DOHH2 (cell line): ENCODE data around the gene PCBP3.

Source experiments
- H3F3A ChIP-seq: fragments of 200-600 bp; sonication (generic), shearing (Covaris generic); 2 replicates; pipeline ENCODE4 v1.6.0; 2016; ENCODE audit warnings: antibody characterized with exemption, mild to moderate bottlenecking; ENCODE audit not compliant: control insufficient read depth, insufficient read depth
- H3K27ac ChIP-seq: fragments of 200-600 bp; sonication (generic); 2 replicates; pipeline ENCODE4 v1.5.1; 2014; ENCODE audit warnings: low read depth, mild to moderate bottlenecking, low read length, moderate library complexity
- H3K27me3 ChIP-seq: fragments of 200-600 bp; sonication (generic); 2 replicates; pipeline ENCODE4 v1.6.1; 2014; ENCODE audit warnings: mild to moderate bottlenecking, low read length, mixed read lengths; ENCODE audit not compliant: control insufficient read depth
- H3K36me3 ChIP-seq: fragments of 200-600 bp; sonication (generic); 2 replicates; pipeline ENCODE4 v1.6.1; 2014; ENCODE audit warnings: mild to moderate bottlenecking, low read length, moderate library complexity, mixed read lengths; ENCODE audit not compliant: control insufficient read depth
- H3K4me1 ChIP-seq: fragments of 200-600 bp; sonication (generic); 2 replicates; pipeline ENCODE4 v1.6.1; 2014; ENCODE audit warnings: mild to moderate bottlenecking, low read length, mixed read lengths; ENCODE audit not compliant: control insufficient read depth
- H3K4me2 ChIP-seq: fragments of 200-600 bp; sonication (generic); 2 replicates; pipeline ENCODE4 v1.6.0; 2014; ENCODE audit warnings: mild to moderate bottlenecking, low read length, moderate library complexity
- H3K4me3 ChIP-seq: fragments of 200-600 bp; sonication (generic); 2 replicates; pipeline ENCODE4 v1.5.1; 2014; ENCODE audit warnings: mild to moderate bottlenecking, low read length, mixed read lengths
- H3K79me2 ChIP-seq: fragments of 200-600 bp; sonication (generic); 2 replicates; pipeline ENCODE4 v1.6.1; 2014; ENCODE audit warnings: mild to moderate bottlenecking, low read length, mixed read lengths; ENCODE audit not compliant: control insufficient read depth
- H3K9me2 ChIP-seq: fragments of 200-600 bp; sonication (generic); replicated peaks from 2 replicates; pipeline ENCODE4 v1.6.1; 2014; ENCODE audit warnings: mild to moderate bottlenecking, low read length, mixed read lengths; ENCODE audit not compliant: control insufficient read depth
- H3K9me3 ChIP-seq: fragments of 200-600 bp; sonication (generic); 2 replicates; pipeline ENCODE4 v1.6.1; 2014; ENCODE audit warnings: antibody characterized with exemption, low read length, mixed read lengths; ENCODE audit not compliant: control insufficient read depth, insufficient read depth
- H4K20me1 ChIP-seq: fragments of 200-600 bp; sonication (generic); 2 replicates; pipeline ENCODE4 v1.6.0; 2014; ENCODE audit warnings: low read depth, mild to moderate bottlenecking, antibody characterized with exemption, low read length, moderate library complexity; ENCODE audit not compliant: control insufficient read depth, insufficient read depth
- CTCF ChIP-seq: fragments of 200-600 bp; sonication (generic); IDR thresholded peaks from one replicate; pipeline ENCODE4 v1.5.1; 2014; ENCODE audit warnings: antibody characterized with exemption, mild to moderate bottlenecking, low read depth, low read length; ENCODE audit not compliant: poor library complexity, severe bottlenecking
- EZH2phosphoT487 ChIP-seq: fragments of 200-600 bp; sonication (generic); IDR thresholded peaks from 2 replicates; pipeline ENCODE4 v1.6.1; 2017; ENCODE audit warnings: borderline replicate concordance, mild to moderate bottlenecking, antibody characterized with exemption, low read length, moderate library complexity, mixed read lengths

PCBP3 gene

GRCh38 chr21:45821315-45821962 is 177.9 kb downstream of the PCBP3 start:
- H3K4me2 ChIP-seq: no peak overlapping the region
- TF ChIP-seq EZH2phosphoT487: no peak
- TF ChIP-seq CTCF: no peak
- H3K4me1 ChIP-seq: no peaks in the 10 kb centered on the region
- no peak overlapping the region for H3K4me3 ChIP-seq
- no peaks in the 10 kb centered on the region for H3K79me2 ChIP-seq
- no peaks in the 10 kb centered on the region; the same call in 1 of the 2 replicates for H4K20me1 ChIP-seq
- no peaks in the 10 kb centered on the region for H3F3A ChIP-seq
- no peak overlapping the region for H3K27ac ChIP-seq
- peaks cover 5% of the 10 kb centered on the region; the same call in 1 of the 2 replicates for H3K27me3 ChIP-seq
- H3K9me2 ChIP-seq: no peaks in the 10 kb centered on the region
- no peaks in the 10 kb centered on the region for H3K36me3 ChIP-seq
- H3K9me3 ChIP-seq: no peaks in the 10 kb centered on the region

GRCh38 chr21:45821998-45822397 is 178.5 kb downstream of the PCBP3 start:
- TF ChIP-seq EZH2phosphoT487 (no peak), CTCF (no peak)

GRCh38 chr21:45822429-45823099 is 179.0 kb downstream of the PCBP3 start:
- Histone ChIP-seq H3K36me3 (no peaks in the 10 kb centered on the region), H3K4me2 (no peak overlapping the region), H3K9me3 (no peaks in the 10 kb centered on the region), H3K27me3 (peaks cover 5% of the 10 kb centered on the region; the same call in 1 of the 2 replicates), H4K20me1 (no peaks in the 10 kb centered on the region; the same call in 1 of the 2 replicates), H3F3A (no peaks in the 10 kb centered on the region), H3K27ac (no peak overlapping the region), H3K9me2 (no peaks in the 10 kb centered on the region), H3K4me1 (no peaks in the 10 kb centered on the region), H3K79me2 (no peaks in the 10 kb centered on the region), H3K4me3 (no peak overlapping the region)
- TF ChIP-seq CTCF (no peak), EZH2phosphoT487 (no peak)

More at GRCh38 chr21:45821998-45822397, 178.5 kb downstream of the PCBP3 start:
- no peaks in the 10 kb centered on the region for H3K79me2 ChIP-seq
- no peak overlapping the region for H3K4me2 ChIP-seq
- H3K36me3 ChIP-seq: no peaks in the 10 kb centered on the region
- H3K9me3 ChIP-seq: no peaks in the 10 kb centered on the region
- no peaks in the 10 kb centered on the region; the same call in 1 of the 2 replicates for H4K20me1 ChIP-seq
- no peak overlapping the region for H3K4me3 ChIP-seq
- no peak overlapping the region for H3K27ac ChIP-seq
- H3F3A ChIP-seq: no peaks in the 10 kb centered on the region
- peaks cover 5% of the 10 kb centered on the region; the same call in 1 of the 2 replicates for H3K27me3 ChIP-seq
- no peaks in the 10 kb centered on the region for H3K9me2 ChIP-seq
- no peaks in the 10 kb centered on the region for H3K4me1 ChIP-seq
